ENCODE results near the gene WDR90.

WDR90 gene

GRCh38 chr16:710500-711075 is 61.4 kb downstream of the WDR90 start:
- DNase-seq = no peak

- DNase-seq = no peak
These were observed 61.9 kb downstream of the WDR90 start for GRCh38 chr16:711084-711483.

GRCh38 chr16:711548-712320 is 62.6 kb downstream of the WDR90 start:
- peak; percentile 66 for DNase-seq

- DNase-seq = peak; percentile 98
These were observed 63.6 kb downstream of the WDR90 start for GRCh38 chr16:712740-713250.

GRCh38 chr16:714079-714478 is 64.9 kb downstream of the WDR90 start:
- DNase-seq = no peak

GRCh38 chr16:714558-715476 is 65.7 kb downstream of the WDR90 start, which contains the start of gene METRN:
METRN (plus strand) TSS chr16:715118; CDS start chr16:715290, 172 bp downstream.
- DNase-seq = peak; percentile 88

- DNase-seq = peak; percentile 36
These were observed 66.5 kb downstream of the WDR90 start for GRCh38 chr16:715477-716199.

GRCh38 chr16:716200-716568 is 67.0 kb downstream of the WDR90 start:
- peak; percentile 22 for DNase-seq

GRCh38 chr16:716768-717325 is 67.7 kb downstream of the WDR90 start:
- DNase-seq = no peak
